Right lobe of liver (tissue), 4 donors: ENCODE measurements around the gene TMCO1.

Experiments
- CTCF ChIP-seq, 4 donors: fragments of 200-600 bp in 3 of 4; fragments of 450-650 bp in 1 of 4; IDR thresholded peaks; one replicate each; pipeline versions ENCODE4 v1.5.1 to v1.8.0; 2016 to 2022; ENCODE audit warnings: antibody characterized with exemption in 4 of 4, mild to moderate bottlenecking in 2 of 4
- POLR2A ChIP-seq: fragments of 450-650 bp; IDR thresholded peaks from one replicate; pipeline ENCODE4 v1.6.1; 2017; ENCODE audit warnings: antibody characterized with exemption, mild to moderate bottlenecking
- donor health status: DM: no; HTN: no; CAD: no.
- donor health status: DM: no; HTN: no; CAD: no.
- donor health status: DM: no; HTN: yes; CAD: no.

- TF ChIP-seq CTCF (IDR thresholded peaks at IDR 0.05) (no peak), POLR2A (no peak)
These were observed 84.7 kb downstream of the TMCO1 start for GRCh38 chr1:165683848-165684485.
